Measurements from ENCODE around the gene TDRD10.

DNA sequence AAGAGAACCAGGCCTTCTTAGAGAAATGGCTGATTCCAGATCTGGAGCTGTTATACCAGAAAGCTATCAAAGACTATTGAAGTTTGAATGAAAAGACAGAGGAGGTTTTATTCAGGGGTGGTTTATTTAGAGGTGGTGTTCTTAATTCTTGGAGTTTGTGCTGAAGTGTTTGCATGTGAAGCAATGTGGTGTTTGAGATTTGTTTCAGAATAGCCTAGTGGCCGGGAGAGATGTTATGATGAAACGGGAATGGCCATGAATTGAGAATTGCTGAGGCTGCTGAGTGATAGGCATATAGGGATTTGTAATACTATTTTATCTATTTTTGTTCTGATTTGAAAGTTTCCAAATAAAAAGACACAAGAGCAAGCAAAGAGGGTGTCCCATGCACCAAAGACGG, 10.7 kb downstream of the TDRD10 start:
- TF ChIP-seq EZH2phosphoT487 (IDR thresholded peaks at IDR 0.05; ENCODE audit: insufficient read depth, low read depth), result no peak
- TF ChIP-seq EZH2 (IDR thresholded peaks at IDR 0.05; ENCODE audit: insufficient read depth, poor library complexity, severe bottlenecking), result no peak

All from GM23248 (cell line).